ENCODE results near the gene METTL25B.

DNA sequence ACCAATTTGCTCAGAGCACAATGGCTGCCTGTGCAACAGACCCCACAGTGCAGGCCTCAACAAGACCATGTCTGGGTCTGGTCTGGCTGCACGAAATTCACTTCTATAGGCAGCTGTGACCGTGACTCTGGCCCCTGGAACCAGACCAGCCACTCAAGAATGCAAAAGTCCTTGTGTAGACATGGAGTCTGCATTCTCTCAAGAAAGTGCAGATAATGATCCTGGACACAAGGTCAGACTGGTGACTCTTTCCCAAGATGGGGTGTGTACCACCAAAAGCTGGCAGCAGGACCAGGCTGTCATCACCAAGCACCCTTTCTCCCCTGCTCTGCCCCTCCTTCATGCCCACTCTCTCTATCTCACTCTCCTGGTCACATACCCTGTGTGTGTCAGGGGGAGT is 7.1 kb upstream of the METTL25B start:
- TF ChIP-seq, protein P1, sequence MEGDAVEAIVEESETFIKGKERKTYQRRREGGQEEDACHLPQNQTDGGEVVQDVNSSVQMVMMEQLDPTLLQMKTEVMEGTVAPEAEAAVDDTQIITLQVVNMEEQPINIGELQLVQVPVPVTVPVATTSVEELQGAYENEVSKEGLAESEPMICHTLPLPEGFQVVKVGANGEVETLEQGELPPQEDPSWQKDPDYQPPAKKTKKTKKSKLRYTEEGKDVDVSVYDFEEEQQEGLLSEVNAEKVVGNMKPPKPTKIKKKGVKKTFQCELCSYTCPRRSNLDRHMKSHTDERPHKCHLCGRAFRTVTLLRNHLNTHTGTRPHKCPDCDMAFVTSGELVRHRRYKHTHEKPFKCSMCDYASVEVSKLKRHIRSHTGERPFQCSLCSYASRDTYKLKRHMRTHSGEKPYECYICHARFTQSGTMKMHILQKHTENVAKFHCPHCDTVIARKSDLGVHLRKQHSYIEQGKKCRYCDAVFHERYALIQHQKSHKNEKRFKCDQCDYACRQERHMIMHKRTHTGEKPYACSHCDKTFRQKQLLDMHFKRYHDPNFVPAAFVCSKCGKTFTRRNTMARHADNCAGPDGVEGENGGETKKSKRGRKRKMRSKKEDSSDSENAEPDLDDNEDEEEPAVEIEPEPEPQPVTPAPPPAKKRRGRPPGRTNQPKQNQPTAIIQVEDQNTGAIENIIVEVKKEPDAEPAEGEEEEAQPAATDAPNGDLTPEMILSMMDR (IDR thresholded peaks at IDR 0.05), result no peak
- TF ChIP-seq POLR2AphosphoS5 (IDR thresholded peaks at IDR 0.05), result no peak
- no peak for TF ChIP-seq POLR2A (IDR thresholded peaks at IDR 0.05)
